HG02943 (cell line): ENCODE measurements around the gene VAPA.

ENCODE experiments used
- ATAC-seq: cut with Tn5 transposase; IDR thresholded peaks from one replicate; pipeline ENCODE4 v1.9.1; 2021; ENCODE audit warnings: mild to moderate bottlenecking, low read depth, moderate library complexity; ENCODE audit not compliant: unreplicated experiment

Gene VAPA

GRCh38 chr18:9931146-9931545, 17.3 kb downstream of the VAPA start:
- no peak for ATAC-seq

GRCh38 chr18:9931678-9932077, 17.9 kb downstream of the VAPA start:
- no peak for ATAC-seq

GRCh38 chr18:9933865-9934264, 20.0 kb downstream of the VAPA start:
- no peak for ATAC-seq

GRCh38 chr18:9934274-9934673, 20.5 kb downstream of the VAPA start:
- no peak for ATAC-seq

- no peak for ATAC-seq
These were observed 27.3 kb downstream of the VAPA start for GRCh38 chr18:9941103-9941502.

DNA sequence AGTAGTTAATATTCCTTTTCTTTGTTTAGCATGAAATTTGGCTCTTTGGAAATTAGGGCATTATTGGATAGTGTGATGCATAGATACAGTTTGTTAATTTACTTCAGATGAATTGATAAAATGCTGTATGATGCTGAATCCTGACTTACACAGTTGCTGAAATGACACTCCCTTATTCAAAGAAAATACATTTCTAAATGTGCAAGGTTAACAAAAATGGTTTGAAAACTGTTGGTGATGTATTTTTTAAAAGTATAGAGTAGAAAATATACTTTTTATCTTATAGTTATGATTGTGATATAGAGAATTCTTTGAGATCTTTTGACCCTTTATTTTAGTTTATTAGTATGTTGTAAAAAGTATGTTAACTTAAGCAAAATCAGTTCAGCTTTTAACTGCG, 27.8 kb downstream of the VAPA start:
- ATAC-seq, result no peak

DNA sequence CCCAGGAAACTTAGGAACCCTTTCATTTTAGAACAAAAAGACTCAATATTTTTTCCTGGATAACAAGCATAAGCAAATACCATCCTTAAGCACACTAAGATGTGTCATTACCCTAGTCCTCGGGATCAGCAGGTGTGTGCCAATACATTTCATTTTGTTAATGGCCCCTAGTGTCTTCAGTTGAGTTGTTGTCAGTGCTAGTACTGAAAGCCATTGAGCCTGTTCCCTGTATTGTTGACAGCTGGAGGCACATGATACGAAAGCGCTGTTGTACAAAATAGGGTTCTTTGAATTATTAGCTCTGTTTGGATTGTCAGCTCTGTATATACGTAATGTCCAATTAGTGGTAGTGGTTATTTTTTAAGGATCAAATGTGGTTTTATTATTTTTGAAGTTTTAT, 29.5 kb downstream of the VAPA start:
- ATAC-seq, result no peak

DNA sequence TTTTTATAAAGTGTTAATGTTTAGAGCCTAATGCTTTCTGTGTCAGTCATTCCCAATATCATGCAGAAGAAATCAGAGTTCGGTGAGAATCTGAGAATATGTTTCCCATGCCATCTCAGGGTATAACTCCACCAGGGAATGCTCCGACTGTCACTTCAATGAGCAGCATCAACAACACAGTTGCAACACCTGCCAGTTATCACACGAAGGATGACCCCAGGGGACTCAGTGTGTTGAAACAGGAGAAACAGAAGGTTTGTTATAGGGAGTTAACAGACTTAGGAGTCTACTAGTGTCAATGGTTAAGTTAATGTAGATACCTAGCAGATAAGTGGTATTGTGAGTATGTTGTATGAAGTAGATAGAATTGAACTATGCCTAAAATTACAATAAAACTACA, 31.0 kb downstream of the VAPA start:
- ATAC-seq, result no peak

- ATAC-seq, result no peak
These were observed 33.0 kb downstream of the VAPA start for GRCh38 chr18:9946831-9947230.

DNA sequence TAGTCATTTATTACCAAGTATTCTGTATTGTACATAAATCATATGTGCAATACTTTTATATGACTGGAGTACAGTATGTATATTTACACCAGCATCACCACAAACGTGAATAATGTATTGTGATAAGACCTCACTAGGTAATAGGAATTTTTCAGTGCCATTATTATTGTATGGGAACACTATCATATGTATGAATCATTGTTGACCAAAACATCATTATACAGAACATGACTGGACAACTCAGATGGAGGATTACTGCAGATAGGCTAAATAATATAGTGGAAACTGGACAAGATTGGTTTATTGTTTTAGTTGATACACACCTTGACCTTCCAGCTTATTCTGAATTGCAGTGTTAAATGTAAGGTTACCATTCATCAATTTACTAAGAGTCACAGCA, 33.4 kb downstream of the VAPA start:
- ATAC-seq, result no peak

DNA sequence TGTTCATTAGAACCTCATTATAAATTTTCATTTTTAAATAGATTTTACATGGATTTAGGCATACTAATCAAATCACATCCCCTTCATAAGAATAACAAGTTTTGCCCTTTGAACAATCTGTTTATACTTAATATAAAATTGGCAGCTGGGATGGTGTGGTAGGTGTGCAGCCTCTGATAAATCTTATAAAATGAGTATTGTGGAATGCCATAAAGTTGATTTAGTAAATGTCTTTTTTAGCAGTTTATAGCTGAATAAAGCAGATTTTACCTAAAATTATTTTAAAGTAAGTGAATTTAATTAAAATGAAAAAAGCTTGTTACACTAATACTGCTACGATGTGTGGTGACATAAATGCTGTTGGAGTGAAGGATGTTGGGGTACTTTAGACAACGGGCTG, 35.5 kb downstream of the VAPA start:
- no peak for ATAC-seq

GRCh38 chr18:9949861-9950260, 36.0 kb downstream of the VAPA start:
- ATAC-seq, result no peak

DNA sequence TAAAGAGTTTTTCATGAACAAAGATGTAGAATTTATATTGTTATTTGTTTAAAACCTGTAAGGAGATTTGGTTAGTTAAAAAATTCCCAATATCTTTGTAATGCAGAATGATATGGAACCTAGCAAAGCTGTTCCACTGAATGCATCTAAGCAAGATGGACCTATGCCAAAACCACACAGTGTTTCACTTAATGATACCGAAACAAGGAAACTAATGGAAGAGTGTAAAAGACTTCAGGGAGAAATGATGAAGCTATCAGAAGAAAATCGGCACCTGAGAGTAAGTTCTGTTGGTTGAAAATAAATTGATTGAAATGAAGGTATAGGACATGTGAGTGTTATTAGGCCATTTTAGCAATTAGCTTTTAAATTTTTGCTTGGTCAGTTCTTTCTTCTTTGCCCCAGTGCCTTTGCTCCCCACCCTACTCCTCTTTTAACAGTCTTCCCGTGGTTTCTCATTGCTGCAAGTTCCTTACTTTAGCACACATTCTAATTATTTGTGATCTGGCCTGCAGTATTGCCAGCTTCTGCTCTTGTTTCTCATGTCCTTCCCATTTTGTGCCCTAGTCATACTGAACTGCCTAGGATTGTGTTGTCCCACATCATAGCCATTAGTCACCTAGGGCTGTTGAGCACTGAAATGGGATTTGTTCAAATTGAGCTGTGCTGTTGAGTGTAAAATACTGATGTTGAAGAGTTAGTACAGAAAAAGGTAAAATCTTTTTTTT, 36.6 kb downstream of the VAPA start:
- ATAC-seq, result no peak

DNA sequence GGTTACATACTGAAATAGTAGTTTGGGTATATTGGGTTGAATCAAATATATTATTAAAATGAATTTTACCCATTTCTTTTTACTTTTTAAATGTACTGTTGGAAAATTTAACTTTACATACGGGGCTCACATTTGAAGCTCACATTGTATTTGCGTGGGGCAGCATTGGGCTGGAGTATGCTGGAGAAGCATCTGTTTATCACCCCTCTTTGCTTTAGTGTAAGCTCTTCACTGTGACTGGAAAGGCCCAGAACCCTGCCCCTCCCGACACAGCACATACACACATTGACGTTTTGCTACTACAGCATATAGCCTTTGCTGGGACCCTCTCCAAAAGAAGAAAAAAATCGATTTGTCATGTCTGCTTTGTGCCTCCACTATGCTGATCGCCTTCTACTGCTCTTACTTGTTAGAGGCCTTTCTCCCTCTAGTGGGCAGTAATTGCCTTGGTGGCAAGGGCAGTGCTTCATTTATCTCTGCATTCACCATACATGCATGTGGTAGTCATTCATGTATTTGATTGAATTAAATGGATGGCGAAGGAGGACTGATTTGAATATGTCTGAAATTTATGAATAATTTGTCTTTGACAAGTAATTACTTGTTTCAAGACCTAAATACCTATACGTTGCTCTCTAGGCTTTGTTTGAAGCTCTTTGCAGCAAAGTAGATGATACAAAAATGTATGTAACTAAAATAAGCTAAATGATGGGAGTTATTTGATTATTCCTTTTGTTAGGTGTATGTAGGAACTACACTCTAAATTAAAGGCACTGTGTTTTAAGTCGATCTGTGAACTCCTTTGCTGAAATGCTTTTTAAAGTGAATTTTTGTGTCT, 37.4 kb downstream of the VAPA start:
- no peak for ATAC-seq

- ATAC-seq, result no peak
These were observed 39.0 kb downstream of the VAPA start for GRCh38 chr18:9952633-9953416.

DNA sequence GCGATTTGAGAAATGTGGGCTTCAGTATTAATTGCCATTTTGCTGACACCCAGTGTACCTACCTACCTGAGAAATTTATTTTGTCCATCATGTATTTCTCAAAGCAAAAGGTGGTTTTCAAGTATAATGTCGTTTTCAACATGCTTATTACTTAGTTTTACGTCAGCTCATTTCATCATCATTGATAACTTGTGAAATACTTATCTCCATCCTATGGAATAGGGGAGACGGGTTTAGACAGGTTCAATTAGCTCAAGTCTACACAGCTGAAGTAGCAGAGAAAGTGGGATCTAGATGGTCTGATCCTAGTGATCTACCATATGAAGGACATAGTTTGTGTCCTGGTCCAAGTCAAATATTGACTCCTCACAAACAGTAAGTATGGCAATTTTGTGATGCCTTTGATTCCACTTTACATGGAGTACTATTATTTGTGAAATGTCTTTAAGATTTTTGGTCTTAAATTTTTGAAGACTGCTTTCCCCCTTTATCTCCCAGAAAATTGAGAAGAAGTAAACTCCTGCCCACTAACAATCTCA, 45.1 kb downstream of the VAPA start:
- no peak for ATAC-seq

GRCh38 chr18:9959564-9959963, 45.7 kb downstream of the VAPA start:
- ATAC-seq, result no peak

- no peak for ATAC-seq
These were observed 46.6 kb downstream of the VAPA start for GRCh38 chr18:9960258-9960904.

GRCh38 chr18:9961041-9961440, 47.2 kb downstream of the VAPA start:
- ATAC-seq, result no peak
